ENCODE results near the gene LRIG1. TPM values are rescaled to one million over a fixed set of nuclear protein-coding genes. Genes with fewer than 3 reads are reported as not detected.
A peak's percentile ranks its signal among the peaks of the same experiment; 100 is the strongest.

Gene LRIG1
- total and polyA plus RNA-seq, 2 of the 8 experiments (the other 6 are each of a cell fraction or from before 2014, with no cell fraction given): 78.1 to 88.7 TPM

DNA sequence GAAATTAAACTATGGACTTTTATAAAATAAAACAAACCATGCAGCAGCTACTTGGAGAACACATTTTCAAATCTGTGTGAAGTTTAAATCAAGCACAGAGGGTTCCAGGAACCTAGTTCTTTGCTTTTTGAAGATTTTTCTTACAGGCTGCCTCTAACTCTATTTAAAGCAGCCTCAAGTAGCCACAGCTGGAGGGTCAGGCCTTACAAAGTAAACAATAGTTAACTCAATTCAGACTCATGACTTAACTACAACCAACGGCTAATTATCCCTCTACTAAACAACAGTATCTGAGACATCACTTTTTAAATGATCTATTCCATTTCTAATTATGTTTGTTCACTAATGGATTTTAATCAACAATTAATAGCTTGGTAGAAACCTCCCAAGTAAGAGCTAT is 9.8 kb downstream of the LRIG1 start:
- no peaks in the 10 kb centered on the region for H3K23me2 ChIP-seq (ENCODE audit: low read depth, low read length)
- H2BK15ac ChIP-seq (ENCODE audit: low read length): no peak overlapping the region
- no peaks in the 10 kb centered on the region for H3K27me3 ChIP-seq (replicated peaks in 1 of 4; ENCODE audit: control insufficient read depth in 3 of 4, extremely low read depth in 1 of 4, insufficient read depth in 3 of 4, low read length in 3 of 4)
- CTCF ChIA-PET (ENCODE audit: partially characterized antibody): interaction anchor here (0.6 to 2.4 kb wide), 14 partner anchors 8 to 367 kb away, joined by 3 to 13 read pairs (median 3); no protein-coding TSS in a partner anchor
- 54% methylated on average over 1 of the region's 1 CpG; no CpG with 5 or more reads in 1 of the 2 experiments for WGBS, 2 experiments (ENCODE audit: extremely low coverage in 1 of 2, insufficient coverage in 1 of 2, insufficient read length in 1 of 2, insufficient replicate concordance in 2 of 2, low coverage in 1 of 2, low lambda C conversion rate in 2 of 2, missing lambda C conversion rate in 1 of 2)
- peak overlapping the region in 1 of 4 experiments; percentile 41; a peak in 2 of 8 replicates for H3K4me3 ChIP-seq (ENCODE audit: extremely low read depth in 1 of 4, insufficient read depth in 2 of 4, low read depth in 3 of 4, low read length in 4 of 4)
- no peak overlapping the region for H3K4ac ChIP-seq (replicated peaks; ENCODE audit: insufficient read length, low read depth, low read length)
- POLR2A ChIA-PET (ENCODE audit: partially characterized antibody): interaction anchor here (0.7 to 7.5 kb wide), 9 partner anchors 9 to 236 kb away, joined by 3 to 51 read pairs (median 5); no protein-coding TSS in a partner anchor
- no peak overlapping the region for H4K8ac ChIP-seq (ENCODE audit: extremely low read depth, insufficient read depth, low read length)
- H3K79me1 ChIP-seq (ENCODE audit: low read depth, low read length): peaks cover 9% of the 10 kb centered on the region
- no peak overlapping the region for H2BK12ac ChIP-seq (ENCODE audit: low read depth, low read length)
- FAIRE-seq (no peak), DNase-seq (ENCODE audit: low read depth in 1 of 2, low spot score in 2 of 2) (no peak)
- no peaks in the 10 kb centered on the region for H3K9me3 ChIP-seq (ENCODE audit: insufficient read depth in 2 of 2, low read depth in 1 of 2, low read length in 1 of 2)
- no peak overlapping the region for H3K23ac ChIP-seq (ENCODE audit: insufficient read length)
- H2BK120ac ChIP-seq (replicated peaks; ENCODE audit: low read depth, low read length): no peak overlapping the region
- H4K5ac ChIP-seq (ENCODE audit: insufficient read length, low read depth, low read length): no peak overlapping the region
- H2BK5ac ChIP-seq (ENCODE audit: low read depth, low read length): no peak overlapping the region
- no peak overlapping the region for H2BK20ac ChIP-seq (ENCODE audit: low read length)
- peaks cover 8 to 29% of the 10 kb centered on the region in 2 experiments for H4K20me1 ChIP-seq (replicated peaks in 1 of 2; ENCODE audit: control insufficient read depth in 1 of 2, insufficient read depth in 2 of 2, low read length in 2 of 2)
- H3K79me2 ChIP-seq (ENCODE audit: control insufficient read depth in 1 of 2, insufficient read depth in 2 of 2, low read length in 2 of 2): peaks cover 50 to 99% of the 10 kb centered on the region in 2 experiments
- no peak overlapping the region for H3K14ac ChIP-seq (ENCODE audit: insufficient read length)
- no peak overlapping the region for H3K18ac ChIP-seq (ENCODE audit: extremely low read depth, low read length)
- no peak overlapping the region for H2AFZ ChIP-seq (ENCODE audit: low read length)
- peak overlapping the region in 1 of 2 experiments; percentile 37; a peak in 2 of 4 replicates for H3K4me2 ChIP-seq (ENCODE audit: insufficient read depth in 1 of 2, low read depth in 2 of 2, low read length in 2 of 2)
- H3K4me1 ChIP-seq (replicated peaks in 1 of 4; ENCODE audit: control insufficient read depth in 3 of 4, insufficient read depth in 4 of 4, low read length in 3 of 4): peaks cover 6 to 44% (median 36%) of the 10 kb centered on the region in 4 experiments
- no peak overlapping the region for H4K91ac ChIP-seq (replicated peaks; ENCODE audit: insufficient read length, low read length)
- no peak overlapping the region for H3K27ac ChIP-seq (ENCODE audit: low read depth, low read length)
- no peak overlapping the region for H2AK5ac ChIP-seq (ENCODE audit: low read depth, low read length)
- H3K56ac ChIP-seq (replicated peaks; ENCODE audit: insufficient read length, low read depth, low read length): no peak overlapping the region
- no peak overlapping the region for H3K9ac ChIP-seq (replicated peaks in 1 of 4; ENCODE audit: extremely low read depth in 1 of 4, low read depth in 3 of 4, low read length in 3 of 4)
- TF ChIP-seq CBX5 (IDR thresholded peaks at IDR 0.05; ENCODE audit: low read depth, low read length) (no peak), TCF12 (IDR thresholded peaks at IDR 0.05; ENCODE audit: low read depth, low read length) (0 out of 2 replicates have a peak, but pooled peaks have one; percentile 20), EZH2 (IDR thresholded peaks at IDR 0.05; ENCODE audit: low read depth, low read length, severe bottlenecking) (no peak), MAFK (IDR thresholded peaks at IDR 0.05; ENCODE audit: low read depth, low read length) (no peak), TBP (IDR thresholded peaks at IDR 0.05; ENCODE audit: low read depth, low read length) (no peak), RAD21 (IDR thresholded peaks at IDR 0.05 in 1 of 2, conservative IDR thresholded peaks at IDR 0.05 in 1 of 2; ENCODE audit: low read depth in 2 of 2, low read length in 2 of 2) (no peak), KDM1A (IDR thresholded peaks at IDR 0.05; ENCODE audit: borderline replicate concordance, low read length) (no peak)
- no peaks in the 10 kb centered on the region for H3K36me3 ChIP-seq (ENCODE audit: control insufficient read depth in 2 of 4, insufficient read depth in 4 of 4, low read length in 3 of 4)
